HCT116 (cell line): ENCODE results near the gene PDE6A. TPM values are rescaled to one million over a fixed set of nuclear protein-coding genes. Genes with fewer than 3 reads are reported as not detected.

Experiments used
- ATAC-seq: fragments of 200-7000 bp; cut with Tn5 transposase; 2 replicates; pipeline ENCODE4 v1.9.1; 2020; ENCODE audit warnings: mild to moderate bottlenecking, moderate library complexity
- BruUV-seq: library from RNA; stranded (reverse); fragments of 400-500 nt; replicated peaks from 2 replicates; lab custom pipeline; 2021; lab: Mats Ljungman, UMichigan
- CTCF ChIA-PET: fragments of 300-600 bp; sonication (Branson Sonifier 250); formaldehyde crosslinking; loops from one replicate; lab custom pipeline; 2021; ENCODE audit warnings: antibody characterized with exemption; lab: Charles Lee
- POLR2A ChIA-PET: fragments of 300-600, 350-600 bp; sonication (Branson Sonifier 250); formaldehyde crosslinking; loops from one replicate; lab custom pipeline; 2021; ENCODE audit warnings: antibody characterized with exemption; lab: Charles Lee
- RAD21 ChIA-PET, 2 experiments: fragments of 300-600 bp; sonication (Branson Sonifier 250); formaldehyde crosslinking; loops; one replicate each; lab custom pipeline; 2023; ENCODE audit warnings: low total read pairs in 2 of 2; ENCODE audit not compliant: uncharacterized antibody in 2 of 2, unreplicated experiment in 2 of 2, low non-redundant PET in 1 of 2; lab: Charles Lee
- DNase-seq: peaks from one replicate; pipeline ENCODE4 v3.0.0-alpha.2; 2010; ENCODE audit warnings: low read depth, low spot score
- H2AFZ ChIP-seq: fragments of 200-600 bp; shearing (Covaris generic), sonication (generic); 2 replicates; pipeline ENCODE4 v1.6.1; 2017; ENCODE audit warnings: low read depth, mixed run types, mixed read lengths, antibody characterized with exemption, low read length; ENCODE audit not compliant: poor library complexity, severe bottlenecking
- H3K27ac ChIP-seq: 2 replicates; pipeline ENCODE4 v1.5.1; 2012; ENCODE audit warnings: low read depth, low read length
- H3K27me3 ChIP-seq: fragments of 200-600 bp; sonication (generic); 2 replicates; pipeline ENCODE4 v1.6.1; 2016; ENCODE audit warnings: mixed run types, low read length, mixed read lengths; ENCODE audit not compliant: insufficient read depth
- H3K36me3 ChIP-seq, 2 experiments: fragments of 200-500 bp in 1 of 2; fragments of 200-600 bp in 1 of 2; sonication (Bioruptor generic) in 1 of 2; sonication (generic) in 1 of 2; 2 replicates each; pipeline versions ENCODE4 v1.5.1 to v1.6.1; 2014 to 2016; ENCODE audit warnings: low read length in 2 of 2, inconsistent platforms in 1 of 2, mixed read lengths in 1 of 2, mixed run types in 1 of 2; ENCODE audit not compliant: insufficient read depth in 2 of 2, control insufficient read depth in 1 of 2
- H3K4me1 ChIP-seq, 2 experiments: fragments of 200-600 bp in 1 of 2; sonication (generic) in 1 of 2; 2 replicates each; pipeline versions ENCODE4 v1.5.1 to v1.6.1; 2012 to 2017; ENCODE audit warnings: low read length in 2 of 2, inconsistent platforms in 1 of 2, mild to moderate bottlenecking in 1 of 2, mixed read lengths in 1 of 2, mixed run types in 1 of 2, moderate library complexity in 1 of 2; ENCODE audit not compliant: insufficient read depth in 2 of 2, control insufficient read depth in 1 of 2
- H3K4me2 ChIP-seq: fragments of 200-600 bp; sonication (generic); 2 replicates; pipeline ENCODE4 v1.6.1; 2017; ENCODE audit warnings: mixed run types, low read length, mixed read lengths
- H3K4me3 ChIP-seq, 2 experiments: fragments of 200-600 bp in 1 of 2; sonication (generic) in 1 of 2; replicated peaks in 1 of 2; 2 replicates each; pipeline ENCODE4 v1.5.1; 2011 to 2016; ENCODE audit warnings: low read length in 2 of 2, control low read depth in 1 of 2, low read depth in 1 of 2, mild to moderate bottlenecking in 1 of 2, mixed read lengths in 1 of 2, mixed run types in 1 of 2
- H3K79me2 ChIP-seq: fragments of 200-600 bp; sonication (generic); 2 replicates; pipeline ENCODE4 v1.6.1; 2017; ENCODE audit warnings: mild to moderate bottlenecking, mixed run types, low read length, moderate library complexity, mixed read lengths; ENCODE audit not compliant: insufficient read depth
- H3K9ac ChIP-seq: fragments of 200-600 bp; sonication (generic); 2 replicates; pipeline ENCODE4 v1.6.1; 2016; ENCODE audit warnings: low read length, mixed read lengths
- H3K9me2 ChIP-seq: fragments of 200-600 bp; sonication (generic), shearing (Covaris generic); 2 replicates; pipeline ENCODE4 v1.6.1; 2017; ENCODE audit warnings: mixed run types, mild to moderate bottlenecking, moderate library complexity; ENCODE audit not compliant: insufficient read depth
- H3K9me3 ChIP-seq, 2 experiments: fragments of 200-500 bp in 1 of 2; fragments of 200-600 bp in 1 of 2; sonication (Bioruptor generic) in 1 of 2; sonication (generic) in 1 of 2; 2 replicates each; pipeline ENCODE4 v1.6.1; 2014 to 2017; ENCODE audit warnings: low read length in 2 of 2, mixed read lengths in 2 of 2, inconsistent platforms in 1 of 2, low read depth in 1 of 2, mild to moderate bottlenecking in 1 of 2, mixed run types in 1 of 2, moderate library complexity in 1 of 2; ENCODE audit not compliant: control insufficient read depth in 1 of 2, insufficient read depth in 1 of 2
- H4K20me1 ChIP-seq: fragments of 200-600 bp; sonication (generic), shearing (Covaris generic); 2 replicates; pipeline ENCODE4 v1.6.1; 2017; ENCODE audit warnings: mixed run types, mild to moderate bottlenecking, moderate library complexity; ENCODE audit not compliant: insufficient read depth
- CEBPB ChIP-seq: IDR thresholded peaks from 2 replicates; pipeline ENCODE4 v1.6.1; 2012; ENCODE audit warnings: low read depth
- EGR1 ChIP-seq: IDR thresholded peaks from 2 replicates; pipeline ENCODE4 v1.6.1; 2012; ENCODE audit warnings: low read depth
- EZH2phosphoT487 ChIP-seq: fragments of 200-600 bp; IDR thresholded peaks from 2 replicates; pipeline ENCODE4 v1.6.1; 2018; ENCODE audit warnings: antibody characterized with exemption, borderline replicate concordance
- JUND ChIP-seq: IDR thresholded peaks from 2 replicates; pipeline ENCODE4 v1.6.1; 2012
- MAX ChIP-seq: IDR thresholded peaks from 2 replicates; pipeline ENCODE4 v1.6.1; 2012
- POLR2AphosphoS5 ChIP-seq: IDR thresholded peaks from 2 replicates; pipeline ENCODE4 v1.6.1; 2011; ENCODE audit warnings: mild to moderate bottlenecking, low read depth, low read length, moderate library complexity
- RAD21 ChIP-seq: IDR thresholded peaks from 2 replicates; pipeline ENCODE4 v1.6.1; 2012; ENCODE audit warnings: low read depth, mild to moderate bottlenecking
- REST ChIP-seq: IDR thresholded peaks from 2 replicates; pipeline ENCODE4 v1.6.1; 2012; ENCODE audit warnings: low read depth
- SIN3A ChIP-seq: IDR thresholded peaks from 2 replicates; pipeline ENCODE4 v1.6.1; 2012; ENCODE audit warnings: low read depth
- SP1 ChIP-seq: IDR thresholded peaks from 2 replicates; pipeline ENCODE4 v1.6.1; 2012; ENCODE audit warnings: low read depth
- TCF7L2 ChIP-seq: IDR thresholded peaks from 2 replicates; pipeline ENCODE4 v1.7.0; 2011; ENCODE audit warnings: borderline replicate concordance, inconsistent platforms; ENCODE audit not compliant: insufficient read depth, insufficient read length; ENCODE audit errors: extremely low read depth
- YY1 ChIP-seq: IDR thresholded peaks from 2 replicates; pipeline ENCODE4 v1.6.1; 2011; ENCODE audit warnings: low read length, low read depth, moderate library complexity, mild to moderate bottlenecking; ENCODE audit not compliant: insufficient replicate concordance; ENCODE audit errors: extremely low read depth
- ZBTB33 ChIP-seq: IDR thresholded peaks from 2 replicates; pipeline ENCODE4 v1.6.1; 2011; ENCODE audit warnings: mild to moderate bottlenecking, low read length, moderate library complexity; ENCODE audit not compliant: insufficient replicate concordance; ENCODE audit errors: extremely low read depth
- ZNF274 ChIP-seq: fragments of 200-500 bp; sonication (Bioruptor generic); IDR thresholded peaks from 2 replicates; pipeline ENCODE4 v1.6.1; 2014; ENCODE audit warnings: mild to moderate bottlenecking, low read depth, low read length, inconsistent platforms
- intact Hi-C: fragments of 100-400 bp; cut with micrococcal nuclease; formaldehyde crosslinking; loops from 2 replicates; pipeline ENCODE4 v1.10.0; 2022
- total RNA-seq: library from RNA; stranded (reverse); gene quantifications from one replicate; pipeline ENCODE4 v1.2.1, GENCODE V29; 2021; ENCODE audit not compliant: unreplicated experiment

Gene PDE6A
- total RNA-seq, 1 experiment from 2014 or later, result not detected

GRCh38 chr5:149840226-149840825 lies 104.3 kb downstream of the PDE6A start:
- Histone ChIP-seq H3K36me3 (no peaks in the 10 kb centered on the region), H3K9me2 (no peaks in the 10 kb centered on the region), H2AFZ (no peak overlapping the region), H3K79me2 (no peaks in the 10 kb centered on the region), H3K27me3 (no peaks in the 10 kb centered on the region), H3K27ac (no peak overlapping the region), H3K9ac (no peak overlapping the region), H3K4me3 (no peak overlapping the region), H3K9me3 (no peaks in the 10 kb centered on the region), H3K4me1 (peaks cover 0 to 11% of the 10 kb centered on the region in 2 experiments; a peak in 2 of 4 replicates), H3K4me2 (no peak overlapping the region), H4K20me1 (no peaks in the 10 kb centered on the region)
- TF ChIP-seq EGR1 (no peak), SP1 (no peak), REST (no peak)
- no peak for DNase-seq
- BruUV-seq, result no TSS peak
- no peak for ATAC-seq
- ChIA-PET CTCF (interaction anchor here (1.1 to 3.0 kb wide), 4 partner anchors 12 to 151 kb away, joined by 3 to 58 read pairs (median 10); no protein-coding TSS in a partner anchor), RAD21 (interaction anchor here in 1 of 2 experiments (1.4 kb wide), 1 partner anchor 13 kb away, joined by 3 read pairs; no protein-coding TSS in a partner anchor), POLR2A (no interaction called here)
- intact Hi-C loops, result no loop called here

- Histone ChIP-seq H3K36me3 (no peaks in the 10 kb centered on the region), H3K9ac (no peak overlapping the region), H3K79me2 (no peaks in the 10 kb centered on the region), H3K9me2 (no peaks in the 10 kb centered on the region), H3K9me3 (no peaks in the 10 kb centered on the region), H3K4me3 (no peak overlapping the region), H2AFZ (no peak overlapping the region), H3K27me3 (no peaks in the 10 kb centered on the region), H3K27ac (no peak overlapping the region), H3K4me2 (no peak overlapping the region), H4K20me1 (no peaks in the 10 kb centered on the region), H3K4me1 (peaks cover 0 to 11% of the 10 kb centered on the region in 2 experiments; a peak in 2 of 4 replicates)
- RAD21 ChIA-PET, result no interaction called here
- intact Hi-C loops, result no loop called here
- DNase-seq, result no peak
- POLR2A ChIA-PET, result no interaction called here
- ATAC-seq, result no peak
- no TSS peak for BruUV-seq
- CTCF ChIA-PET, result interaction anchor here (1.6 to 3.0 kb wide), 5 partner anchors 12 to 203 kb away, joined by 4 to 58 read pairs (median 16); no protein-coding TSS in a partner anchor
- TF ChIP-seq YY1 (no peak), SIN3A (no peak), ZBTB33 (no peak), CEBPB (no peak), ZNF274 (no peak), EGR1 (no peak), SP1 (no peak), EZH2phosphoT487 (no peak), MAX (no peak), RAD21 (no peak), JUND (no peak), TCF7L2 (no peak), POLR2AphosphoS5 (no peak)
Measured at GRCh38 chr5:149839761-149840160, 104.8 kb downstream of the PDE6A start.
